ENCODE data around the gene TNFSF4.

DNA sequence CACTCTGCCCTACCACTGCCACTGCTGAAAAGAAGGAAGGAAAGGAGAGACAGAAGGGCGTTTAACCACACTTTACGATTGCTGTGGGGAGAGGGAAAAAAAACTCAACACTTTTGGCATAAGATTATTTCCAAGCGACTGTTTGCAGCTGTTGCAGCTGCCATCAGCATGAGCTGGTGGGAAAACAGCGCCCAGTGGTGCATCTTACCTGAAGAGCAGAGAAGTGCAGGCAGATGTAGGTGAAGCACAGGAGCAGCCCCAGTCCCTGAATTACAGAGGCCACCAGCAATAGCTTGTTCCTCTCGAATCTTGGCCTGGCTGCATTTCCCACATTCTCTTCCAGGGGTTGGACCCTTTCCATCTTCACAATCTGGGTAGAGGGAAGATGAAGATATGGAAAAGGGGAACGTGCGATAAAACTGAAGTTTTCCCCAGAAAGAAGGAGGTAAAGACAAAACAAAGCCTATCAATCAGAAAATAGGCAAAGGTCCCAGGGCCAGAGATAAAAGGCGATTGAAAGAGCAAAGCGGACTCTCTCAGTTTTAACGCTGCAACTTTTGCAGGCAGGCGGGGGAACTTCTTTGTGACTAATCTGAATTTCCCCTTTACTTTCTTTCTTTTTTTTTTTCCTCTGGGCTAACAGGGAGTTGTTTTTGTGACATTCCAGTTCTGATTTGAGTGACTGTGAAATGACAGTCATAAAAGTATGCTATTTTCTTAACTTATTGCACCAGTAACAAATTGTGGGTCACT, at the start of gene TNFSF4:
- TF ChIP-seq, protein P1, sequence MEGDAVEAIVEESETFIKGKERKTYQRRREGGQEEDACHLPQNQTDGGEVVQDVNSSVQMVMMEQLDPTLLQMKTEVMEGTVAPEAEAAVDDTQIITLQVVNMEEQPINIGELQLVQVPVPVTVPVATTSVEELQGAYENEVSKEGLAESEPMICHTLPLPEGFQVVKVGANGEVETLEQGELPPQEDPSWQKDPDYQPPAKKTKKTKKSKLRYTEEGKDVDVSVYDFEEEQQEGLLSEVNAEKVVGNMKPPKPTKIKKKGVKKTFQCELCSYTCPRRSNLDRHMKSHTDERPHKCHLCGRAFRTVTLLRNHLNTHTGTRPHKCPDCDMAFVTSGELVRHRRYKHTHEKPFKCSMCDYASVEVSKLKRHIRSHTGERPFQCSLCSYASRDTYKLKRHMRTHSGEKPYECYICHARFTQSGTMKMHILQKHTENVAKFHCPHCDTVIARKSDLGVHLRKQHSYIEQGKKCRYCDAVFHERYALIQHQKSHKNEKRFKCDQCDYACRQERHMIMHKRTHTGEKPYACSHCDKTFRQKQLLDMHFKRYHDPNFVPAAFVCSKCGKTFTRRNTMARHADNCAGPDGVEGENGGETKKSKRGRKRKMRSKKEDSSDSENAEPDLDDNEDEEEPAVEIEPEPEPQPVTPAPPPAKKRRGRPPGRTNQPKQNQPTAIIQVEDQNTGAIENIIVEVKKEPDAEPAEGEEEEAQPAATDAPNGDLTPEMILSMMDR (optimal IDR thresholded peaks at IDR 0.05 in 1 of 3, IDR thresholded peaks at IDR 0.05 in 1 of 3, conservative IDR thresholded peaks at IDR 0.05 in 1 of 3; ENCODE audit: extremely low read depth in 1 of 3, insufficient read depth in 2 of 3, low read length in 3 of 3) = no peak
- no peak for TF ChIP-seq EZH2 (IDR thresholded peaks at IDR 0.05; ENCODE audit: low read length)

Measured in keratinocyte (primary cell).